Measurements from ENCODE around the gene MYH7B. TPM values are rescaled to one million over a fixed set of nuclear protein-coding genes. Genes with fewer than 3 reads are reported as not detected.

MYH7B gene
- total RNA-seq, 1 donor: not detected

DNA sequence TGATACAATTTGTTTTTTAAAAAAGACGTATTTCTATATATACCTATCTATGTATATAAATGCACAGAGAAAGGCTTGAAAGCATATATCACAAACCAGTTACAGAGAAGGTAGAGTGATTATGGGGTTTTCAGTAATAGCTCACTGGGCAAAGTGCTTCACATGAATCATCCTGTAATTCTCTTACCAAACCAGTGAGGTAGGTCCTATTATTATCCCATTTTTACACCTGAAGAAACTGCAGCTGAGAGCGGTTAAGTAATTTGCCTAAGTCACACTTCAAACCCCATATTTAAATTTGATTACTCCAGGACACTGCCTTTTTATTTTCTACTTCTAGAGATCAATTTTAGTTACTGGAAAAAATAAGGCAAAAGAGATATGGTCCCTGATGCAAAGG is 4.4 kb upstream of the MYH7B start:
- H3K4me3 ChIP-seq (ENCODE audit: low read depth, low read length): no peak overlapping the region
- DNase-seq (ENCODE audit: low read depth): no peak
- no peak for TF ChIP-seq CTCF (IDR thresholded peaks at IDR 0.05; ENCODE audit: insufficient read depth, low read depth, low read length)

GRCh38 chr20:34951652-34952051 is 4.0 kb upstream of the MYH7B start:
- no peak for TF ChIP-seq CTCF (IDR thresholded peaks at IDR 0.05; ENCODE audit: insufficient read depth, low read depth, low read length)
- no peak for DNase-seq (ENCODE audit: low read depth)
- no peak overlapping the region for H3K4me3 ChIP-seq (ENCODE audit: low read depth, low read length)

DNA sequence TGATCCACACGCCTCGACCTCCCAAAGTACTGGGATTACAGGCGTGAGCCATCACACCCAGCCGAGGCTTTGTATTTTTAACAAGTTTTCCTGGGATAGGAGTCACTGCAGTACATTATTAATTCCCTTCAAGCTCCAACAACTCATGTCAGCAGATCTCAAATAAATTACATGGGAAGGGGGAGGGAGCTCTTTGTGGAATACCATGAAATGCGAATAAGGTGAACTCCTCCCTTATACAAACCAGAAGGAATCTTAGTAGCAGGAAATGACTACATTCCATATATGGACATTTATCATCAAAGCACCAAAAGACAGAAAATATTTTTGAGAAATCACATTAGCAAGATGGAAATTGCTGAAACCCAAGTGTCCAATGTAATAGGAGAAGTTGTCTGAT is 3.0 kb upstream of the MYH7B start:
- DNase-seq (ENCODE audit: low read depth): peak; percentile 5
- no peak overlapping the region for H3K4me3 ChIP-seq (ENCODE audit: low read depth, low read length)
- TF ChIP-seq CTCF (IDR thresholded peaks at IDR 0.05; ENCODE audit: insufficient read depth, low read depth, low read length): no peak

DNA sequence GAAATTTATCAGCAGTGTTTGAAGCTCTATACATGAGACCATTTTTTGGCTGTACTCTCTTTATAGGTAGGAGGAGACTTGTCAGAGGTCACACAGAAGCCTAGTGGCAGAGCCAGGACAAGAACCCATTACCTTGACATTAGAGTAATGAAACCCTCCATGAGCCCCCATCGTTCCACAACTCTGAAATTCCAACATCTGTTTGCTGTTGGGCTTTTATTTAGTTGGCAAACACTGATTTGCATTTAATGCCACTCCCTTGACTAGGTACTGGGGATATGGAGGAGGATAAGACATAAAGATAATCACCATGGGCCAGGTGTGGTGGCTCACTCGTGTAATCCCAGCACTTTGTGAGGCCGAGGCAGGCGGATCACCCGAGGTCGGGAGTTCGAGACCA is 1.7 kb upstream of the MYH7B start:
- no peak overlapping the region for H3K4me3 ChIP-seq (ENCODE audit: low read depth, low read length)
- no peak for TF ChIP-seq CTCF (IDR thresholded peaks at IDR 0.05; ENCODE audit: insufficient read depth, low read depth, low read length)
- DNase-seq (ENCODE audit: low read depth): no peak

GRCh38 chr20:34954904-34955230 is 801 bp upstream of the MYH7B start:
- peak; percentile 38 for DNase-seq (ENCODE audit: low read depth)
- H3K4me3 ChIP-seq (ENCODE audit: low read depth, low read length): peak overlapping the region; percentile 76
- no peak for TF ChIP-seq CTCF (IDR thresholded peaks at IDR 0.05; ENCODE audit: insufficient read depth, low read depth, low read length)

GRCh38 chr20:34956041-34956458 is 382 bp downstream of the MYH7B start:
- DNase-seq (ENCODE audit: low read depth): no peak
- peak overlapping the region; percentile 76 for H3K4me3 ChIP-seq (ENCODE audit: low read depth, low read length)
- no peak for TF ChIP-seq CTCF (IDR thresholded peaks at IDR 0.05; ENCODE audit: insufficient read depth, low read depth, low read length)

DNA sequence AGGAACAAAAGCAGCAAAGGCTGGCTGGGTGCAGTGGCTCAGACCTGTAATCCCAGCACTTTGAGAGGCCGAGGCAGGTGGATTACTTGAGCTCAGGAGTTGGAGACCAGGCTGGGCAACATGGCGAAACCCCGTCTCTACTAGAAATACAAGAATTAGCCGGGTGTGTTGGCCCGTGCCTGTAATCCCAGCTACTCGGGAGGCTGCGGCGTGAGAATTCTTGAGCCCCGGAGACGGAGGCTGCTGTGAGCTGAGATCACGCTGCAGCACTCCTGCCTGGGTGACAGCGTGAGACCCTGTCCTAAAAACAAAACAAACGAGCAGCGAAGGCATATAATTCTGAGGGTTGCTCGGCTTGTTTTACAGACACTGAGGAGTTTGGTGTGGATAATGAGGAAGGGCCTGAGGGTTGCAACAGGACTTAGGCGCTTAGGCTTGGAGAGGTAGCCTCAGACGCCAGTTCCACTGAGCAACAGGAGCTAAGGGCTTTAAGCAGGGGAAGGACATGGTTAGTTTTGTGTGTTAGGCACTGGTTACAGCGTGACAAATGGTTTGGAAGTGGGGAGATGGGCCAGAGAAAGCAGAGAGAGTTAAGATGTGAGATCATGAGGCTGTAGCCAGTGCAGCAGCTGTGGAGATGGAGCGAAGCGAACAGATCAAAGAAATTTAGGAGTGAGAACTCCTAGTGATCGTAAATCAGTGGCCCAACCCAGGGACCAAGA is 1.2 kb downstream of the MYH7B start:
- no peak for TF ChIP-seq CTCF (IDR thresholded peaks at IDR 0.05; ENCODE audit: insufficient read depth, low read depth, low read length)
- no peak overlapping the region for H3K4me3 ChIP-seq (ENCODE audit: low read depth, low read length)
- no peak for DNase-seq (ENCODE audit: low read depth)

All from fibroblast of villous mesenchyme (primary cell).